Activated CD8-positive, alpha-beta memory T cell treated with anti-CD3 and anti-CD28 coated beads, Interleukin-2, amount 50 U/mL, for 4 hours (primary cell): ENCODE data around the gene APBB2.
"Not testable (repeated sequence)": the region's sequence is repeated elsewhere in the genome, so short reads cannot be mapped to it uniquely, and the experiment has no call there.

Experiments
- DNase-seq: peaks from one replicate; pipeline ENCODE4 v3.0.0-alpha.2; 2020

Gene APBB2

GRCh38 chr4:40924793-40925117 is 289.6 kb downstream of the APBB2 start:
- DNase-seq: no peak

DNA sequence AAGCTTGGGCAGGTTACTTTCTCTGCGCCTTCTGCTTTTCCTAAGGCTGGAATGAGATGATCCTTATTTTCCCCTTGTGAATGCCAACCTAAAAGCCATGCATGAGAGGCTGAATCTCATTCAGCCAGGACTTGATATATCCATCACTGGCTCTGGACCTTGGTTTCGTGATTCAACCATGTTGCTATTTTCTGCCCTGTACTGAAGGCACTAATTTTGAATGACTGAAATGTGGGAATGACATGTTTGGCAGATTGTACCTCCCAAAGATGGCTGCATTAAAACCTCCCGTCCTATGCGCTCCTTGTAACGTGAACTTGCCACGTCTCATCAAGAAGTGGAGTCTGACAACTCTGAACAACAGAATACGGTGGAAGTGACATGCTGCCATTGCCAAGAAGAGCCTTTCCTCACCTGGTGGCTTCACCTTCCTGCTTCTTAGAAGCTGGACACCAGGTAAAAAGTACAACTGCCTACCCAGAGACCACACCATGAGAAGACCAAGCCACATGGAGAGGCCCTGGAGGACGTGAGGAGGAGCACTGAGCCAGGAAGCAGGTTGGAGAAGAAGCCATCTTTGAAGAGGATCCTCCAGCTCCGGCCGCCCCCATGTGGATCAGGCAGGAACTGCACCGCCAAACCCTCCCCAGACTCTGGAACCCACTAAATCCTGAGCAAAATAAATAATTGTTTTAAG is 290.1 kb downstream of the APBB2 start:
- peak; percentile 58 for DNase-seq

- no peak for DNase-seq
These were observed 290.8 kb downstream of the APBB2 start for GRCh38 chr4:40923316-40924095.

GRCh38 chr4:40919976-40920375 is 294.4 kb downstream of the APBB2 start:
- not testable (repeated sequence) for DNase-seq

DNA sequence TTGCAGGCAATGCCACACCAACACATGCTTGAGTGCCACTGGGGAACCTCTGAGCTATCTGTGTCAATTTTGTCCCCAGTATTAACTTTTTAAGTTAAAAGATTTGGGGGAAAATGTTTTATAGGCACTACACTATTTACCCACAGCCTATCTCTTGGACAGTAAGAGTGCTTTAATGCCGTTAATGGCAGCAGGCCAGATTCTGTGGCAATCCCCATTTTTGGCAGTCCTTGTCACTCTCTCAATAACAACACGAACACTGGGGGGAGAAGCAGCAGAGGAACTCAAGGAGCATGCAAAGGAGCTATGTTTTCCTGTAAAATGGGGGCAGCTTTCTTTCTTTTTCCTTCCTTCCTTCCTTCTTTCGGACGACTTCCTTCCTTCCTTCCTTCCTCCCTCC is 296.0 kb downstream of the APBB2 start:
- no peak for DNase-seq

GRCh38 chr4:40916880-40917279 is 297.5 kb downstream of the APBB2 start:
- peak; percentile 34 for DNase-seq

DNA sequence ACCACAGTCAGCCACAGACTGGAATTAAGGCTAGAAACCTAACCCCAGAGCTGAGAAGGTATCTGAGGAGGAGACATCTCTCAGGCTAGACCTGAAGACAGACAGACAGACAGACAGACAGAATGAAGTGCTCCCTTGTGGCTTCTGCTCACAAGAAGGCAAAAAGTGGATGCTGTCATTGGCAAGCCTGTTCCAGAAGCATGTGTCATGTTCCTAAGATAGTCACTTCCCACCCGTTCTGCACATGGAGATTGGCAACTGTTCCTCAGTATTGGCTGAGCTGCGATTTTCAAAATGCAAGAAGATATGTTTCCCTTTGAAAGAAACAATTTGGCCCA is 298.2 kb downstream of the APBB2 start:
- DNase-seq: no peak

DNA sequence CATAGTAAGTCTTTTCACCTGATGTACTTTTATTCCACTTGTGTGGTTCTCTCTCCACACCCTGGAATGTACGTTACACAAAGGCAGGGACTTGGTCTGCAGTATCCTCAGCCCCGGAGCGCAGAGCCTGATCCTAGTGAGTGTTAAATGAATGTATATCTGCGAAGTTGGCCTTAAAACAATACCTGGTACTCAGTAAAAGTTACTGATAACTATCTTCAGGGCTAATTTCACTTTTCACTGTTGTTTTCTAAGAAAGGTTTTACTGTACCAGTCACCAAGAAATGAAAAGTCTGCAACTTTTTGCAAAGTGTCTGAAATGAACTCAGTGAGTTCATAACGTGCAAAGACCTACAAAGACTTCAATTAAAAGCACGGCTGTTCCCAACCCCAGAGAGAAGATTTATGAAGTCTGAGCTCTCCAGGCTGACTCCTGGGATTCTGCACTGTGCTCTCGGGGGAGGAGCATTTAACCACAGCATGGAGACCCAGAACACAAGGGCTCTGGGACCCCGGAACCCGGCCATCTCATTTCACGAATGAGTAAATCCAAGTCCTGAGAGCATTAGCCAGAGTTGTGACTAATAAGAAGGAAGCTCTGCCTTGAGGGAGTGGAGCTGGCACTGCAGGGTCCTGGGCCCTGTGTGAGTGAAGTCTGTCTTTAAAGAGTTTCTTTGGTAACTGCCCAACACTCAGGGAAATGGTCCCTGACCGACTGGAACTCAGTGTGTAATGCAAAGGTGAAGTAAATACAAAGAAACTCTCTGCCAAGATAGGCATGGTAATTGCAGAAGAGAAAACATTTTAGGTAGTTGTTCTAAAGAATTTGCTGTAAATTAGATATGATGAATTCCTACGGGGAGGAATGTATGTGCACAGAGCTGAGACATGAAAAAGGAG is 298.8 kb downstream of the APBB2 start:
- no peak for DNase-seq

- DNase-seq: no peak
These were observed 301.7 kb downstream of the APBB2 start for GRCh38 chr4:40912460-40913184.

GRCh38 chr4:40910706-40911105 is 303.6 kb downstream of the APBB2 start:
- no peak for DNase-seq

- no peak for DNase-seq
These were observed 304.9 kb downstream of the APBB2 start for GRCh38 chr4:40909363-40909876.

DNA sequence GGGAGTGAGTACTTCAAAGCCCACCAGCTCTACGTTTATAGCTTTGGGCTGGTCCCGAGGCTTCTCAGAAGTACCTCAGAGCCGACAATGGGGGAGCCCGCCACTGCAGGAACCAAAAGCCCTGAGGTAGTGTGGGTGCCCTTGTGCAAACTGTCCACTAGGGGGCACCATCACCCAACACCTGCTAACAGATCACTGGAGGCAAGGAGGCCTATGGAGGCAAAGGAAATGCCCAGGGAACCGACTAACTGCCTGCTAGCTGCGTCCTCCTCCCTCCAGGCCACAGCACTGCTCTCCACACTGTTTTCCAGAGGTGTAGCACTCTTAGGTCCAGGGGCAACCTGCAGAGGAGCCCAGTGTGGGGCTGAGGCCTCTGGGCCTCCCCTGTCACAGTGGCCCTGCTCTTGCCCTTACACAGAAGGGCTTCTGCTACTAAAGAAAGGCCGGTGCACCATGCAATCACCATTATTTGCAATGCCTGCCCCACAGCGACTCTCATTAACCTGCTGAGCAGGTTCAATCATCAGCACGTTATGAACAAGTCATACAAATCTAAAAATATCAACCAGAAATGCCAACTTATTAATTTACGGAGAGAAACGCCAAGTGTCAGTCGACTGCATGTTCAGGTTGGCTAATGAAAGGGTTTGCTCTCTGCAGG is 305.5 kb downstream of the APBB2 start:
- peak; percentile 51 for DNase-seq

DNA sequence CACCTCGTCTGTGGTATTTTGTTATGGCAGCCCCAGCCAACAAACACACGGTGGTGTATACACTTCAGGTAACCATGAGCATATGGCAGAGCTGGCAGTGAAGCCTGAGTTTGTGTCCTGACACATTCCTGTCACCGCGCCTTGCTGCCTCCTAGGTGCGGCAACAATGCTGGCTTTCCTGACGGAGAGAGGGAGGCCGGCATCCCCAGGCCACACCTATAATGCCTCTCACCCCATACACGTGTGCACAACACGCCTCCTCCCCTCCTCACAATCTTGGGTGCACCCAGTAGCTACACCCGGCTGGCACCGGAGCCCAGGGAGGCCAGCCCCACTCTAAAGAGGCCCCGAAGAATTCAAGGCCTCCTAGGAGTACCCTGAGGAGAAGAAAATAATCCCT is 306.0 kb downstream of the APBB2 start:
- no peak for DNase-seq

DNA sequence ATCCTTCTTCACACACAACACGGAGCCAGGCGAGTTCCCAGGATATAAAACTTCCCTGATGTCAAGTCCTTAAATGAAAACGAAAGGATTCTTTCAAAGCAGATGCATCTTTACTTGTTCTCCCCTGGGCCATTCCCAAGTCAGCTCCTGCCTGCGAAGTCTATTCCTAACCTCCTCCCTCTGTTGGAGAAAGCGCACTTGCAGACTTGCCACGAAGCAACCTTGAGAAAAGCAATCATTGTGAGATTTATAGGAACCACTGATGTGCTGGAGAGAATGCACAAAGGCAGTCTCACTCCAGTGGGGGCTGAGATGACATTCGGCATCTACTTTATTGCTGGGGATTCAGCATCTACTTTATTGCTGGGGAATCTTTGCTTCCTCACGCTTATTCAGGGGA is 308.9 kb downstream of the APBB2 start:
- DNase-seq: no peak

DNA sequence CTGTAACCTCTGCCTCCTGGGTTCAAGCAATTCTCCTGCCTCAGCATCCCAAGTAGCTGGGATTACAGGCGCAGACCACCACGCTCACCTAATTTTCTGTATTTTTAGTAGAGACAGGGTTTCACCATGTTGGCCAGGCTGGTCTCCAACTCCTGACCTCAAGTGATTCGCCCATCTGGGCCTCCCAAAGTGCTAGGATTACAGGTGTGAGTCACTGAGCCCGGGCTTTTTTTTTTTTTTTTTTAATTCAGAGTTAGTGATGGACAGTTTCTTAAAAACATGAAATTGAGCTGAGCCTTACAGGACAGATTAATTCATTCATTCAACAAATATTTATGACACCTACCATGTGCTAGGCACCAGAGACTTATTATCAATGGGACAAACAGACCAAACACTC is 313.8 kb downstream of the APBB2 start:
- DNase-seq: not testable (repeated sequence)

GRCh38 chr4:40897557-40898203 is 316.7 kb downstream of the APBB2 start:
- DNase-seq: peak; percentile 64

- DNase-seq: no peak
These were observed 323.6 kb downstream of the APBB2 start for GRCh38 chr4:40890764-40891163.

- DNase-seq: no peak
These were observed 324.1 kb downstream of the APBB2 start for GRCh38 chr4:40890199-40890598.

GRCh38 chr4:40888933-40889332 is 325.4 kb downstream of the APBB2 start:
- no peak for DNase-seq

DNA sequence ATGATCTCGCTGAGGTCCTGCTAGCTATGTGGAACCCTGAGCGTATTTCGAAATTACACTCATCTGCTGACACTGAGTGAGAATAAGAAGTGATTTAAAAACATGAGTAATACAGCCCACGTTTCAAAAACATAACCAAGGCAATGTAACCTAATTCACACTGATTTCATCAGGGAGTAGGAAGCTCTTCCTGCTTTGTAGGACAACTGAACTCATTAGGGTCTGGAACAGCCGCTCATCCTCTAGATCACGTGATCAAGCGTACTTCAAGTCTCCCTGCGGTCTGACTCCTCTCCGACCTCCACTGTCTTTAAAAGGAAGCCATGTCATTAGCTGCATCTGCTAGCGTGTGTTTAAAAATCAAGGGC is 326.6 kb downstream of the APBB2 start:
- no peak for DNase-seq

DNA sequence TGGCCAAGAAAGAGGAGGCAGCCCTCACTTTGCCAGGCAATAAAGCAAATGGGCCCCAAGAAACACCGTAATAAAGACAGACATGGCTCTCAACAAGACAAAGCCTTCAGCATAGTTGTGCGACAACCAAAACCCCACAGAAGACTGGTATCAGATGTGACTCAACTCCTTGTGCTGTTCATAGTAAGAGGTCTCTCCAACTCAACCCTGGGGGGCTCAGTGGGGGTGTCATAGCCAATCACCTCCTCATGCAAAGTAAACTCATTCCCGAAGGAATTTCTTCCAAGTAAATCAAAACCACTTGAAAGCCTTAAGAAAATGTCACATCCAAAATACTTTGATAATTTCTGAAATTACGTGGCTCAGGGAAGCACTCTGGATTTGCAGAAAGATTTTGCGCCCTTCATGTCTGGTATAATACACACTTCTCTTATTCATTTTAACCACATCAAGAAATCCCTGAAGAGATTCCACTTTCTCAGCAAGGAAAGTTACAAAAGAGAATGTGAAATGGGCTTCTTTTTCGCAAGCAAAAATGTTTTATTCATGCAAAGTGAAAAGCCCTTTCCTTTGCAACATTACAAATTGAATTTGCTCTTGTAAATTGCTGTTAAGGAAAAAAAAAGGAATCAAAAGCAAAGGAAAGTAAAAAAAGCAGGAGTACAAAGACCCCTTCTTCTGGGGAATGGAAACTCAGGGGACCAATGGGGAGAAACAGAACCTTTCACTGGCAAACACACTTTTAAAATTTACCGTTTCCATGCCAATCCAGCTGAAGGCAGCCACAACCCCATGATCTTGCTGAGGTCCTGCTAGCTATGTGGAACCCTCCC is 327.2 kb downstream of the APBB2 start:
- no peak for DNase-seq
